Heart right ventricle (tissue), 16 donors: Measurements from ENCODE around the gene MCIDAS. TPM values are rescaled to one million over a fixed set of nuclear protein-coding genes. Genes with fewer than 3 reads are reported as not detected.

Experiments
- ATAC-seq, 8 donors: fragments of 200-7000 bp; cut with Tn5 transposase; one replicate each; pipeline ENCODE4 v1.9.1; 2020; ENCODE audit warnings: mild to moderate bottlenecking in 8 of 8, moderate library complexity in 8 of 8, moderate number of reproducible peaks in 1 of 8
- DNase-seq, 2 donors: peaks; one replicate each; pipeline ENCODE4 v3.0.0-alpha.2; 2020
- H3K27ac ChIP-seq, 10 donors: fragments of 200-600 bp; sonication (generic) in 2 of 10; one replicate each; pipeline versions ENCODE4 v1.5.0 to v1.8.0; 2020 to 2022; ENCODE audit warnings: mild to moderate bottlenecking in 3 of 10
- H3K27me3 ChIP-seq, 7 donors: fragments of 200-600 bp; one replicate each; pipeline ENCODE4 v1.8.0; 2021 to 2022; ENCODE audit warnings: mild to moderate bottlenecking in 2 of 7
- H3K36me3 ChIP-seq, 9 donors: fragments of 200-600 bp; sonication (generic) in 1 of 9; one replicate each; pipeline versions ENCODE4 v1.5.0 to v1.8.0; 2020 to 2022; ENCODE audit warnings: mild to moderate bottlenecking in 2 of 9
- H3K4me1 ChIP-seq, 9 donors: fragments of 200-600 bp; sonication (generic) in 1 of 9; one replicate each; pipeline versions ENCODE4 v1.5.0 to v1.8.0; 2020 to 2022; ENCODE audit warnings: mild to moderate bottlenecking in 4 of 9
- H3K4me3 ChIP-seq, 10 donors: fragments of 200-600 bp; sonication (generic) in 2 of 10; one replicate each; pipeline versions ENCODE4 v1.5.0 to v1.8.0; 2020 to 2022; ENCODE audit warnings: mild to moderate bottlenecking in 7 of 10, moderate library complexity in 2 of 10
- H3K9me3 ChIP-seq, 11 donors: fragments of 200-600 bp in 10 of 11; sonication (generic) in 2 of 11; one replicate each; pipeline versions ENCODE4 v1.5.0 to v1.8.0; 2013 to 2022; ENCODE audit warnings: mild to moderate bottlenecking in 2 of 11, control low read depth in 1 of 11, moderate library complexity in 1 of 11
- CTCF ChIP-seq, 9 donors: fragments of 200-600 bp; sonication (generic) in 2 of 9; IDR thresholded peaks; one replicate each; pipeline versions ENCODE4 v1.5.0 to v1.8.0; 2021 to 2022; ENCODE audit warnings: antibody characterized with exemption in 9 of 9, mild to moderate bottlenecking in 5 of 9, moderate library complexity in 1 of 9
- WGBS, 2 donors: extraction: QIAGEN DNeasy Blood & Tissue Kit; methylation state at CpG; one replicate each; pipeline ENCODE4 v1.1.7; 2013; ENCODE audit warnings: inconsistent platforms in 1 of 2; 5-methylcytosine and 5-hydroxymethylcytosine counted together
- intact Hi-C, 10 donors: fragments of 100-400 bp; cut with DNase I; formaldehyde crosslinking; loops; one replicate each; pipeline versions ENCODE4 v1.11.1 to v1.14.2; 2022
- polyA plus RNA-seq, 2 donors: library from polyadenylated mRNA; stranded (reverse); fragments of 200-250 nt; gene quantifications; one replicate each; pipeline ENCODE4 v1.2.3, GENCODE V29; 2013
- total RNA-seq, 10 donors: library from RNA; stranded (reverse); fragmentation: NEBNext Ultra II Directional in 3 of 10; extraction: Animal tissue kit (Norgen Biotek cat#: 25700) in 3 of 10; gene quantifications; one replicate each; pipeline versions ENCODE4 v1.2.1 to v1.2.4, GENCODE V29; 2021 to 2023
- donor health status: Arrhythmogenic right ventricular cardiomyopathy.
- donor health status: ischemic (EF 13 %, LVEDD 7.1; RV severe dilation, severe dysfunction).
- donor health status: healthy with polysubstance abuse.
- donor health status: DM: no; HTN: yes; CAD: no.
- donor health status: DM: no; HTN: no; CAD: no.
- donor health status: ischemic (EF 25% LVEDD 6.9; RV normal size, moderate dysfunction).
- donor health status: ischemic (EF 25% LVEDD 5.7; RV mildly dilated, moderate dysfunction).
- donor health status: healthy.
- donor health status: DM: yes; HTN: yes; CAD: no.
- donor health status: Ischemic cardiomyopathy.
- donor health status: ischemic (EF 35%, LVEDD 5.7; RV mildly dilated, moderate dysfunction).
- donor health status: nonischemic (EF 11% LVEDD 7.7; RV severe dilation, severe dysfunction).
- donor health status: DM: yes; HTN: yes; CAD: no.
- donor health status: PGD.
- donor health status: ischemic (EF 29% LVEDD 5.4; RV normal size, mild dysfunction).
- donor health status: nonischemic (EF 23%, LVEDD 6.1; RV moderate dilation, normal function).

Gene MCIDAS
- total and polyA plus RNA-seq, 12 donors, result not detected

DNA sequence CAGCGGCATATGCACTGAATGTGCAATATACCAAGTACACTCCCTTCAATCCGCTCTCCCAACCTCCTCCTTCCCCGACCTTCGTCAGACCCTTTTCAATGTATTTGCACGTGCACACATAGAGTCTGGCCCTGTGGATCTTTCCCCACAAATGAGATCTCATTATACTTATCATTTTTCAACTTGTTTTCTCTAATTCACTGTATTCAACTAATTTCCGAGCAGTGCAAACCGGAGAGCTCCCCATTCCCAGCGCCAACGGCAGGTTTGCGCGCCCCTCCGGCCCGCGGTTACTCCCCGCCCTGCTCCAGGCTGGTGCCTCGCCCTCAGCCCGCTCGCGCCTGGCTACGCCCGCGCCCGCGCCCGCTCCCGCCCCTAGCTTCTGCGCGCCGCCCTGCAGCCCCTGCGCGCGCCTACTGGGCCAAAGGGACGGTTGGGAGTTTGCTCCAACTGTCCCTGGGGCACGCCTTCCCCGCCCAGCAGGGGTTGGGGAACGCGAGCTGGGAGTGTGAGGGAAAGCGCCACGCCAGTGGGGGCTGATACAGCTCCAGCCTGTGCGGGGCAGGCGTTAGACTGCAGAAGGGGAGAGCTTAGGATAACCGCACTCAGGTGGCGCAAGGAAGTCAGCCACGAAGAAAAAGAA, 50.8 kb downstream of the MCIDAS start:
- DNase-seq (peak in 1 of 2 donors; percentile 30), ATAC-seq (peak; percentile 31 to 81 (median 58))
- H3K4me1 ChIP-seq, result peaks cover 12 to 34% (median 28%) of the 10 kb centered on the region in 9 donors
- no peak overlapping the region for H3K27ac ChIP-seq
- peak overlapping the region in 9 of 10 donors; percentile 2 to 44 (median 29) for H3K4me3 ChIP-seq
- 1 to 2% methylated on average over 44 of the region's 44 CpGs for WGBS, 2 donors
- peaks cover 0 to 98% (median 84%) of the 10 kb centered on the region in 7 donors for H3K27me3 ChIP-seq
- no peaks in the 10 kb centered on the region for H3K36me3 ChIP-seq
- peak in 7 of 9 donors; percentile 13 to 54 (median 32) for TF ChIP-seq CTCF (IDR thresholded peaks at IDR 0.05)
- intact Hi-C loops, result loop anchor here in 7 of 10 donors (5.0 to 10.0 kb wide), 6 partner anchors 46 to 529 kb away; partner anchors contain the start of genes CCNO (in 3 of the 7) and MCIDAS (in 2 of the 7)
- H3K9me3 ChIP-seq, result no peaks in the 10 kb centered on the region

GRCh38 chr5:55175781-55176175, 51.3 kb downstream of the MCIDAS start:
- 12 to 17% methylated on average over 7 of the region's 7 CpGs for WGBS, 2 donors
- Histone ChIP-seq H3K4me3 (peak overlapping the region in 5 of 10 donors; percentile 2 to 44 (median 29)), H3K27ac (no peak overlapping the region), H3K27me3 (peaks cover 0 to 98% (median 85%) of the 10 kb centered on the region in 7 donors), H3K9me3 (no peaks in the 10 kb centered on the region), H3K4me1 (peaks cover 12 to 34% (median 28%) of the 10 kb centered on the region in 9 donors), H3K36me3 (no peaks in the 10 kb centered on the region)
- no peak for TF ChIP-seq CTCF (IDR thresholded peaks at IDR 0.05)
- ATAC-seq (no peak), DNase-seq (no peak)
- intact Hi-C loops, result loop anchor here in 7 of 10 donors (5.0 to 10.0 kb wide), 6 partner anchors 47 to 529 kb away; partner anchors contain the start of genes CCNO (in 3 of the 7) and MCIDAS (in 2 of the 7)

DNA sequence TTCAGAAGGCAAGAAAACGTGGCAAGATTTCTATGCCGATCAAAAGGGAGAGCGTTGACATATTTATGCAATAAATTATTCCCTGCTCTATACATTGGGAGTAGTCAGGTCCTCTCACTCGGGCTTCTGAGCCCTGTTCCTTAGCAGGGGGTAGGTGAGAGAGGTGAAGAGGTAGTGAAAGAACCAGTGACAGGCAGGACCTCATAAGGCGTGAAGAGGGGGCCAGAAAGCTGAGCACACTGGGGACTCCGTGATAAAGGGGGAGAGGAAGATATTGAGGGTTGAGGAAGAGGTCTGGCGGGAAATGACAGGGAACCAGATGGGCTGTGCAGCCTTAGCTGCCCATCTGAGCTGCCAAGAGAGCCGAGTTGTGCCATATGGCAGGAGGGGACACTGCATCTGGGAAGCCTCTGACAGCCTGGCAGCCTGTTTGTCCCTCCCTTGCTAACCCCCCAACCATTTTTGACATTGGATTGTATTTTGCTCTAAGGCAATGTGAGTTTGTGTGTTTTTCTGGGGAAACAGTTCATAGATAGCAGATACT, 53.4 kb downstream of the MCIDAS start:
- Histone ChIP-seq H3K4me1 (peaks cover 12 to 34% (median 28%) of the 10 kb centered on the region in 9 donors), H3K4me3 (peak overlapping the region; percentile 27 to 63 (median 53)), H3K27me3 (peaks cover 0 to 94% (median 70%) of the 10 kb centered on the region in 7 donors), H3K36me3 (no peaks in the 10 kb centered on the region), H3K9me3 (no peaks in the 10 kb centered on the region), H3K27ac (no peak overlapping the region)
- DNase-seq, result no peak
- 15 to 22% methylated on average over 8 of the region's 8 CpGs for WGBS, 2 donors
- ATAC-seq, result peak in 1 of 8 donors; percentile 23
- no peak for TF ChIP-seq CTCF (IDR thresholded peaks at IDR 0.05)
- intact Hi-C loops, result loop anchor here in 6 of 10 donors (5.0 to 10.0 kb wide), 5 partner anchors 51 to 531 kb away; partner anchors contain the start of genes MCIDAS (in 2 of the 6) and CCNO (in 1 of the 6)

DNA sequence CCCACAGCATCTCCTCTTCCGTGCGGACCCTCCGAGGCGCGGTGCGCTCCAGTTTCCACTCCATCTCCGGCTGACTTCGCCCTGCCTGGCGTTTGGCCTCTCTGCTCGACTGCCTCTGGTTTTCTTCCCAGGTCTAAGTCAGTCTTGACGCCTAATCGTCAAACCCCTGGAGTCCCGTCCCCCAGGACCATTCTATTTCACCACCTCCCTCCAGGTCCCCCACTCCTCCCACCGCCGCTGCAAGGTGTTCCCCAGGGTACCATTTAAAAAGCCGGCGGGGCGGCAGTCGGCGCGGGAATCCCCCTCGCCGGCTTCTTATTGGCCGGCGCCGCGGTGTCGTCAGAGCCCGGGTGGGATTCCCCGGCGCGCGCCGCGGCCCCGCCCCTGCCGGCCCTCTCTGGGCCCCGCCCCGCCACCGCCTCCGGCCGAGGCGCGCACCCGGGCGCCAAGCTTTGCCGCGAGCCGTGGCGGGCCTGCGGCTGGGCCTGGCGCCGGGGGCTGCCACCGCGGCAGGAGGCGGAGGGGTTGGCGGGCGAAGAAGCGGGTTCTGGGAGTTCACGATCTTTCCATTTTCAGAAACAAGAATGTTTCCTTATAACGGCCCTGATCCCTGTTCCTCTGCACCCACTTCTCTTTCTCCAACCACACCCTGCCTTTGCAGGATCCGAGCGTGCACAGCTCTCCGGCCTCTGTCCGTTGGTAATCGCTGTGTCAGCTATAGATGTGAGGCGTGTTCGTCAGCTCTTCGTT, 54.0 kb downstream of the MCIDAS start, which contains the start of gene CDC20B:
TSS of gene CDC20B (minus strand) at position 241 of the 750 bp plus-strand sequence. CDS start at position 64, 177 bp downstream.
- H3K27ac ChIP-seq, result no peak within 1 kb of the TSS
- ATAC-seq (peak; percentile 92 to 96 (median 95)), DNase-seq (peak; percentile 54 to 76)
- intact Hi-C loops, result loop anchor here in 6 of 10 donors (5.0 to 10.0 kb wide), 5 partner anchors 52 to 532 kb away; partner anchors contain the start of genes MCIDAS (in 2 of the 6) and CCNO (in 1 of the 6)
- peak within 1 kb of the TSS; percentile 27 to 63 (median 53) for H3K4me3 ChIP-seq
- peaks cover 0 to 92% (median 63%) of the 10 kb centered on the region in 7 donors for H3K27me3 ChIP-seq
- no peaks in the 10 kb centered on the region for H3K9me3 ChIP-seq
- H3K4me1 ChIP-seq, result peaks cover 12 to 34% (median 28%) of the 10 kb centered on the region in 9 donors
- no peak for TF ChIP-seq CTCF (IDR thresholded peaks at IDR 0.05)
- WGBS, 2 donors, result 1% methylated on average over 67 to 69 of the region's 69 CpGs
- no peaks in the 10 kb centered on the region for H3K36me3 ChIP-seq
